Mammary epithelial cell (primary cell): Measurements from ENCODE around the gene HGS.

Source experiments
- EZH2 ChIP-seq: IDR thresholded peaks from 2 replicates; pipeline ENCODE4 v1.6.1; 2012; ENCODE audit warnings: low read length, inconsistent platforms, borderline replicate concordance
- TF ChIP-seq, protein P1 (sequence below), 2 donors: IDR thresholded peaks in 1 of 2; conservative IDR thresholded peaks in 1 of 2; 2 replicates each; pipeline ENCODE4 v1.5.1; 2011 to 2012; ENCODE audit warnings: inconsistent platforms in 2 of 2, low read length in 2 of 2, mild to moderate bottlenecking in 2 of 2, control low read depth in 1 of 2, low read depth in 1 of 2; ENCODE audit not compliant: insufficient read depth in 1 of 2; ENCODE audit errors: extremely low read depth in 1 of 2

DNA sequence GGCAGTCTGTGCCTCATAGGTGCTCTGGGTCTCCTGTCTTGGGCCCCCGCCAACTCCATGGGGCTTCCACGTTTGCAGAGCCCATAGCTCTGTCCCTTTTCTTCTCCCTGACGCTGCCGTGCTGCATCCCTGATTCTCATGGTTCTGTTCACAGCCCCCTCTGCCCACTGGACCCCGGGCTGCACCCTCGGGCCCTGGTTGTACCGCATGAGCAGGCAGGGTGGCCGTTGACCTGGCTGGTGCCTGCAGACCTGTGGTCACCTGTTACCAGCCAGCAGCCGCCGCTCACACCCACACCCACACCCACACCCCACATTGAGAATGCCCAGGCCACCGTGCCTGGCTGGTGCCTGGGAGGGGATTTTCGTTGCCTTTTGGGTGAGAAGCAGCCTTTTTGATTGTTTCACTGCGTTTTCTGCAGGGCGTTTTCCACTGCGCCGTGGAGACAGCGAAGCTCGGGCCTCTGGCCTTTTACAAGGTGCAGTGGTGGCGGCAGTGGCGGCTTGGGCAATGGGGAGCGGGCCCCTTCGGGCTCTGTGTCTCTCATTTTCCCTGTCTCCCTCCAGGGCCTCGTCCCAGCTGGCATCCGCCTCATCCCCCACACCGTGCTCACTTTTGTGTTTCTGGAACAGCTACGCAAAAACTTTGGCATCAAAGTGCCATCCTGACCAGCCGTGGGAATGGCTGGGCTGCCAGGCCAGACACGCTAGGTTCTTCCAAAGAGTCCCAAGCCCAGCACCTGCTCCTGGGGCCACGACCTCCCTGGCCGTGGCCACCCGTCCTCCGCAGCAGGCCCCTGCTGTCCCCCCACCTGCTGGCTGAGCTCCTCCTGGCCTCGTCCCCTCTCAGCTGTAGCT lies 35.8 kb downstream of the HGS start:
- TF ChIP-seq, protein P1, sequence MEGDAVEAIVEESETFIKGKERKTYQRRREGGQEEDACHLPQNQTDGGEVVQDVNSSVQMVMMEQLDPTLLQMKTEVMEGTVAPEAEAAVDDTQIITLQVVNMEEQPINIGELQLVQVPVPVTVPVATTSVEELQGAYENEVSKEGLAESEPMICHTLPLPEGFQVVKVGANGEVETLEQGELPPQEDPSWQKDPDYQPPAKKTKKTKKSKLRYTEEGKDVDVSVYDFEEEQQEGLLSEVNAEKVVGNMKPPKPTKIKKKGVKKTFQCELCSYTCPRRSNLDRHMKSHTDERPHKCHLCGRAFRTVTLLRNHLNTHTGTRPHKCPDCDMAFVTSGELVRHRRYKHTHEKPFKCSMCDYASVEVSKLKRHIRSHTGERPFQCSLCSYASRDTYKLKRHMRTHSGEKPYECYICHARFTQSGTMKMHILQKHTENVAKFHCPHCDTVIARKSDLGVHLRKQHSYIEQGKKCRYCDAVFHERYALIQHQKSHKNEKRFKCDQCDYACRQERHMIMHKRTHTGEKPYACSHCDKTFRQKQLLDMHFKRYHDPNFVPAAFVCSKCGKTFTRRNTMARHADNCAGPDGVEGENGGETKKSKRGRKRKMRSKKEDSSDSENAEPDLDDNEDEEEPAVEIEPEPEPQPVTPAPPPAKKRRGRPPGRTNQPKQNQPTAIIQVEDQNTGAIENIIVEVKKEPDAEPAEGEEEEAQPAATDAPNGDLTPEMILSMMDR (conservative IDR thresholded peaks at IDR 0.05 in 1 of 2, IDR thresholded peaks at IDR 0.05 in 1 of 2; ENCODE audit: extremely low read depth in 1 of 2, insufficient read depth in 1 of 2, low read depth in 1 of 2, low read length in 2 of 2), result no peak
- TF ChIP-seq EZH2, result no peak
